VCaP (cell line): ENCODE measurements around the gene ITGA5.

Experiments used
- H3K27ac ChIP-seq: fragments of 450-650 bp; 2 replicates; pipeline ENCODE4 v1.5.1; 2017
- CTCF ChIP-seq: fragments of 450-650 bp; conservative IDR thresholded peaks from 2 replicates; pipeline ENCODE4 v1.5.1; 2017; ENCODE audit warnings: mild to moderate bottlenecking, moderate library complexity

The ITGA5 gene

GRCh38 chr12:54387114-54387467 is 32.0 kb downstream of the ITGA5 start:
- no peak for TF ChIP-seq CTCF
- peak overlapping the region; percentile 95 for H3K27ac ChIP-seq

- peak overlapping the region; percentile 95 for H3K27ac ChIP-seq
- TF ChIP-seq CTCF: no peak
Observed at GRCh38 chr12:54386403-54387113, 32.5 kb downstream of the ITGA5 start.

GRCh38 chr12:54385251-54385914 is 33.7 kb downstream of the ITGA5 start:
- peak overlapping the region; percentile 95 for H3K27ac ChIP-seq
- no peak for TF ChIP-seq CTCF

GRCh38 chr12:54384591-54385041 is 34.5 kb downstream of the ITGA5 start, which contains the start of gene ZNF385A:
TSS of gene ZNF385A (minus strand) at chr12:54384733. CDS start at chr12:54384514, 219 bp downstream.
- TF ChIP-seq CTCF: no peak
- H3K27ac ChIP-seq: peak within 1 kb of the TSS; percentile 95

GRCh38 chr12:54383041-54383609 is 35.9 kb downstream of the ITGA5 start:
- TF ChIP-seq CTCF: no peak
- no peak overlapping the region for H3K27ac ChIP-seq

- H3K27ac ChIP-seq: no peak overlapping the region
Observed at GRCh38 chr12:54381136-54381535, 37.9 kb downstream of the ITGA5 start.

More at GRCh38 chr12:54381136-54381535, 37.9 kb downstream of the ITGA5 start:
- no peak for TF ChIP-seq CTCF
